MM.1S (cell line): Measurements from ENCODE around the gene CCL19.

ENCODE experiments used
- DNase-seq: peaks from one replicate; pipeline ENCODE4 v3.0.0-alpha.2; 2015
- H2AFZ ChIP-seq: fragments of 300-600 bp; sonication (generic); 2 replicates; pipeline ENCODE4 v1.6.0; 2016; ENCODE audit warnings: antibody characterized with exemption, low read length
- H3F3A ChIP-seq: fragments of 300-600 bp; sonication (generic); 2 replicates; pipeline ENCODE4 v1.6.1; 2016; ENCODE audit warnings: mild to moderate bottlenecking, antibody characterized with exemption, low read length, moderate library complexity, mixed read lengths; ENCODE audit not compliant: insufficient read depth
- H3K27ac ChIP-seq: fragments of 300-600 bp; sonication (generic); 2 replicates; pipeline ENCODE4 v1.5.1; 2016; ENCODE audit warnings: mild to moderate bottlenecking, low read length
- H3K27me3 ChIP-seq: fragments of 300-600 bp; sonication (generic); replicated peaks from 2 replicates; pipeline ENCODE4 v1.6.0; 2016; ENCODE audit warnings: low read length; ENCODE audit not compliant: insufficient read depth
- H3K36me3 ChIP-seq: fragments of 300-600 bp; sonication (generic); replicated peaks from 2 replicates; pipeline ENCODE4 v1.6.1; 2016; ENCODE audit warnings: mild to moderate bottlenecking, low read length, mixed read lengths; ENCODE audit not compliant: insufficient read depth
- H3K4me1 ChIP-seq: fragments of 300-600 bp; sonication (generic); 2 replicates; pipeline ENCODE4 v1.6.1; 2016; ENCODE audit warnings: low read length, mixed read lengths
- H3K4me2 ChIP-seq: fragments of 300-600 bp; sonication (generic); 2 replicates; pipeline ENCODE4 v1.6.0; 2016; ENCODE audit warnings: low read depth, low read length
- H3K4me3 ChIP-seq: fragments of 300-600 bp; sonication (generic); 2 replicates; pipeline ENCODE4 v1.5.1; 2016; ENCODE audit warnings: low read length, mixed read lengths
- H3K79me2 ChIP-seq: fragments of 300-600 bp; sonication (generic); 2 replicates; pipeline ENCODE4 v1.6.1; 2016; ENCODE audit warnings: mixed run types, low read length, mixed read lengths
- H3K9ac ChIP-seq: fragments of 300-600 bp; sonication (generic); 2 replicates; pipeline ENCODE4 v1.6.1; 2016; ENCODE audit warnings: low read length, mixed read lengths
- H3K9me2 ChIP-seq: fragments of 300-600 bp; sonication (generic); replicated peaks from 2 replicates; pipeline ENCODE4 v1.6.1; 2016; ENCODE audit warnings: mild to moderate bottlenecking, low read length, mixed read lengths; ENCODE audit not compliant: insufficient read depth
- H3K9me3 ChIP-seq: fragments of 300-600 bp; sonication (generic); replicated peaks from 2 replicates; pipeline ENCODE4 v1.6.1; 2016; ENCODE audit warnings: mild to moderate bottlenecking, low read length, mixed read lengths; ENCODE audit not compliant: insufficient read depth
- H4K20me1 ChIP-seq: fragments of 300-600 bp; sonication (generic); 2 replicates; pipeline ENCODE4 v1.6.1; 2016; ENCODE audit warnings: mild to moderate bottlenecking, low read length, moderate library complexity, mixed read lengths; ENCODE audit not compliant: insufficient read depth
- CTCF ChIP-seq: fragments of 300-600 bp; sonication (generic); IDR thresholded peaks from 2 replicates; pipeline ENCODE4 v1.5.1; 2016; ENCODE audit warnings: antibody characterized with exemption, low read length, mixed read lengths
- EZH2 ChIP-seq: fragments of 300-600 bp; sonication (generic); optimal IDR thresholded peaks from 2 replicates; pipeline ENCODE3; 2017; ENCODE audit warnings: low read depth, mild to moderate bottlenecking, antibody characterized with exemption, low read length, mixed read lengths
- EZH2phosphoT487 ChIP-seq: fragments of 300-600 bp; sonication (generic); IDR thresholded peaks from 2 replicates; pipeline ENCODE4 v1.6.1; 2018; ENCODE audit warnings: antibody characterized with exemption, low read length

CCL19 gene

DNA sequence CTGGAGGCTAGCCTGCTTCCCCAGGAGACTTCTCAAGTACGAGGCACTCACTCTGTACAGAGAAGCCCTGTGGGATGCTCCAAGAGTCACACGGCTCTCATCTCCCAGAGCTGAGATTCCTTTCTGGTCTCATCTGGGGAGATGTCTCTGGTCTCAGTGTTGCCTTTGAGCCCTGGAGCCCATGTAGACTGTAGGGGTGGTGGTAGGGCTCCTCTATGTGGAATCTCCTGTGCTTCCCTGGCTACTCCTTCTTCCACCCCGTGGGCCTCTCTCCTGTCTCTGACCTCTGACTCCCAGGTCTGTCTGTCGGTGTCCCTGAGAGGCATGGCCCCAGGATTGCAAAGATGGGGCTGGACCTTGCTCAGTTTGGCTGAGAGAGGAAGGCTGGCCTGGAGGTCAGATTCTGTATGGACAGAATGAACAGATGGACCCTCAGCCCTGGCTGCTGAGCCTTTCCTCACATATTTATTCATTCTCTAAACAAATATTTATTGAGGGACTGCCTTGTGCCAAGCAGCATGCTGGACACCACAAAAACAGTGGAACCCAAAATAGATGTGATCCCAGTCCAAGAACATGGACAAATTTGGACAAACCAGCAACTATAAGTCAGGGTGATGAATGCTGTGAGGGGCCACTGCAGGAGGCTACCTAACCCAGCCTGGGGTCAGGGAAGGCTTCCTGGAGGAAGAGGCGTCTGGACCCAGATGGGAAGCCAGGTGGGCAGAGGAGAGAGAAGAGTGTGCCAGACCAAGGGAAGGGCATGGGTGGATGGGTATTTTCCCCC lies 2.6 kb downstream of the CCL19 start:
- Histone ChIP-seq H3K36me3 (no peaks in the 10 kb centered on the region), H3F3A (no peaks in the 10 kb centered on the region)

DNA sequence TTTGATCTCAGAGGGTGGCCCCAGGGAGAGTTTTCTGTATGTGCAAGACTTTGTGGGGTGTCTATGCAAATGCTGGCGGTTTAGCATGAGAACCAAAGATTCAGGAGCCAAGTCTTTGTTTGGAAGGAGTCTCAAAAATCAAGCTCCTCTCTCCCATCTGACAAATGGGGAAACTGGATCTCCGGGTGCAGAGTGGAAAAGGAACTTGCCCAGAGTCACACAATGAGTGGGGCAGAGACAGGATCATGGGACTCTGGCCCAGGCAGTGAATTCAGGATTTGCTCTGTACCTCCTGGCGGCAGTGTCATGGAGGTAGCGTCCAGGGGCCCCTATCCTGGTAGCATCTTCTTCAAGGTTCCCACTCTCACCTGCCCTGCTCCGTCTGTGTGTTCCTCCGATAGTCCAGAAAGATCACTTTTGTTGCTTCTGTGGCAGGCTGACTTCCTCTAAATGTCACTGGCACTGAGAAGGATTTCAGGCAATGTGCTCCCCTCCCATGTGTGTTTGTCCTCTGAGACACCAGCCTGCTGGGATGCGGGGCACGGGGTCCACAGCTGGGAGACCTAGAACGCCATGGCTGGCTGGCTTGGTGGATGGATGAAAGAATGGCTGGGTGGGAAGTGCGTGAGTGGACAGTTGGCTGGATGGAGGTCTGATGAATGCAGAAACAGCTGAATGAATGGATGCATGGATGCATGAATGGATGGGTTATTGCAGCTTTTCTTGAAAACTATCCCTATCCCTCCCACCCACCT lies 3.6 kb downstream of the CCL19 start:
- Histone ChIP-seq H3K27me3 (no peaks in the 10 kb centered on the region), H3K36me3 (no peaks in the 10 kb centered on the region), H3K79me2 (no peaks in the 10 kb centered on the region), H3K4me1 (no peaks in the 10 kb centered on the region), H3K27ac (no peak overlapping the region), H3K9me3 (no peaks in the 10 kb centered on the region), H3K4me2 (no peak overlapping the region), H3F3A (no peaks in the 10 kb centered on the region), H3K4me3 (no peak overlapping the region), H4K20me1 (no peaks in the 10 kb centered on the region), H3K9me2 (no peaks in the 10 kb centered on the region), H3K9ac (no peak overlapping the region), H2AFZ (no peak overlapping the region)
- no peak for DNase-seq
- TF ChIP-seq CTCF: no peak
- TF ChIP-seq EZH2: no peak
- no peak for TF ChIP-seq EZH2phosphoT487

More for the DNA sequence above, 2.6 kb downstream of the CCL19 start:
- H3K9ac ChIP-seq: no peak overlapping the region
- H3K27ac ChIP-seq: no peak overlapping the region
- no peak overlapping the region for H2AFZ ChIP-seq
- TF ChIP-seq EZH2phosphoT487: no peak
- DNase-seq: no peak
- no peaks in the 10 kb centered on the region for H3K9me3 ChIP-seq
- no peaks in the 10 kb centered on the region for H3K9me2 ChIP-seq
- H3K79me2 ChIP-seq: no peaks in the 10 kb centered on the region
- no peak overlapping the region for H3K4me2 ChIP-seq
- H3K4me3 ChIP-seq: no peak overlapping the region
- H3K4me1 ChIP-seq: no peaks in the 10 kb centered on the region
- H4K20me1 ChIP-seq: no peaks in the 10 kb centered on the region
- no peaks in the 10 kb centered on the region for H3K27me3 ChIP-seq

DNA sequence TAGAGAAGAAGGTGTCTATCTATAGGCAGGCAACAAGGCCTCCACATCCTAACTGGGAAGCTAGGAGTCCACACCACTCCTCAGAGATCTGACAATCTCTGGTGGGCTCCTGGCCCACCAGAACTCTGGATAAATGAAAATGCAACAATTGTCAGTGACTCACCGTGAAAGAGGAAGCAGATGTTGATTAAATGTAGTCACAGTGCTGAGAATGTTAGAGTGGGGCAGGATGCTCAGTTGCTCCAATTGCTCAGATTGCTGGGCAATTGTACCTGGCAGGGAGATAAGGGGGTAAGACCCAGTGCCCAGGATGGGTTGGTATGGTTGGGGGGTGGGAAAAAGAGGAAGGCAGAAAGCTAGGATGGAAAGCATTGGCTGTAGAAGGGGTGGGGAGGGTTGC lies 4.3 kb downstream of the CCL19 start:
- Histone ChIP-seq H2AFZ (no peak overlapping the region), H3K4me2 (no peak overlapping the region), H3K79me2 (no peaks in the 10 kb centered on the region), H4K20me1 (no peaks in the 10 kb centered on the region), H3K27me3 (no peaks in the 10 kb centered on the region), H3K9me3 (no peaks in the 10 kb centered on the region), H3K4me1 (no peaks in the 10 kb centered on the region), H3K4me3 (no peak overlapping the region), H3K9me2 (no peaks in the 10 kb centered on the region), H3F3A (no peaks in the 10 kb centered on the region), H3K27ac (no peak overlapping the region), H3K36me3 (no peaks in the 10 kb centered on the region), H3K9ac (no peak overlapping the region)
- TF ChIP-seq EZH2phosphoT487 (no peak), EZH2 (no peak), CTCF (no peak)
- no peak for DNase-seq

- H3K79me2 ChIP-seq: no peaks in the 10 kb centered on the region
- H3F3A ChIP-seq: no peaks in the 10 kb centered on the region
- DNase-seq: no peak
- no peaks in the 10 kb centered on the region for H3K27me3 ChIP-seq
- TF ChIP-seq EZH2: no peak
- TF ChIP-seq EZH2phosphoT487: no peak
- no peak for TF ChIP-seq CTCF
- no peak overlapping the region for H3K27ac ChIP-seq
- H3K9ac ChIP-seq: no peak overlapping the region
- no peak overlapping the region for H3K4me3 ChIP-seq
- no peaks in the 10 kb centered on the region for H3K9me3 ChIP-seq
- no peaks in the 10 kb centered on the region for H4K20me1 ChIP-seq
- no peaks in the 10 kb centered on the region for H3K9me2 ChIP-seq
- H3K4me2 ChIP-seq: no peak overlapping the region
- H2AFZ ChIP-seq: no peak overlapping the region
- H3K4me1 ChIP-seq: no peaks in the 10 kb centered on the region
- H3K36me3 ChIP-seq: no peaks in the 10 kb centered on the region
Observed at GRCh38 chr9:34686231-34686630, 4.8 kb downstream of the CCL19 start.
